HTERT RPE-1 (cell line): ENCODE measurements around the gene CFAP99.
"Not testable (repeated sequence)": the region's sequence is repeated elsewhere in the genome, so short reads cannot be mapped to it uniquely, and the experiment has no call there.

Experiments
- in situ Hi-C: fragments of 300-500 bp; cut with MboI; formaldehyde crosslinking; loops from 4 replicates; pipeline ENCODE4 v1.14.3; 2020; ENCODE audit warnings: low sequenced_read_pairs

The CFAP99 gene

DNA sequence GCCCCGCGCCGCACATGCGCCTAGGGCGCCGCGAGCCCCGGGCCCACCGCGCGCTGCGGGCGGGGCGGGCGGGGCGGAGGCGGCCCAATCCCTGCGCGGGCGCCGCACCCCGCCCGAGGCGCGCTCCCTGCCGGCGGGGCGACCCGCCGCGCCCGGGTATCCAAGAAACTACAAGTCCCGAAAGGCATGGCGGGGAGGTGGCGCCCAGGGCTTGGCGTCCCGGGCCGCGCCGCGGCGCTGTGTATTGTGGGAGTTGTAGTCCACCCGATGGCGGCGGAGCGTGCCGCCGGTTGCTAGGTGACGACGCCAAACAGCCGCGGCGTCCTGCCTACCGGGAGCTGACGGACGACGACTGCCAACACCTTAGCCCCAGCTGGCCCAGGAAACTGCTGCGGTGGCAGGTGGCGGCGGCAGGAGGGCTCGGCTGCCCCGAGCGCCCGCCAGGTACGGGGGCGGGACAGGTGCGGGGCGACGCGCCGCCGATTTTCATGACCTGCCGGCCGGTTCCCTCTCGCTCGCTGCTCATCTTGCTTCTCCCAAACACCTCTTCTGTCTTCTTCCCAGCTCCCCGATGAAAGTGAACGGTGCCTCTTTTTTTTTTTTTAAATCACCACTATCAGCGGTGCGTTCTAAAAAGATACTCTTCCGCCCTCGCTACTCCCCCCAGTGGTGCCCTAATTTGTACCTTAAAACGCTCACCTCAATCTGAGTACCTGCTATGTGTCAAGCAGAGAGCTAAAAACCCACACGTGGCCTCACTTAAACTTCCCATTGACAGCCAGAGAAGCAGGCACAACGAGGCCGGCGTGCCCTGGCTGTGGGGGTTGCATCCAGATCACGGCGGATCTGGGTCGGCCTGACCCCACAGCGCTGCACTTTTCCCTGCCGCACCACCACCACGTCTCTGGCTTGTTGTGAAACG is at the start of gene CFAP99:
TSS of gene CFAP99 (plus strand) at position 306 of the 922 bp plus-strand sequence.
- in situ Hi-C loops = no loop called here

- in situ Hi-C loops = no loop called here
Observed at GRCh38 chr4:2370597-2371320, 48.0 kb upstream of the CFAP99 start.

DNA sequence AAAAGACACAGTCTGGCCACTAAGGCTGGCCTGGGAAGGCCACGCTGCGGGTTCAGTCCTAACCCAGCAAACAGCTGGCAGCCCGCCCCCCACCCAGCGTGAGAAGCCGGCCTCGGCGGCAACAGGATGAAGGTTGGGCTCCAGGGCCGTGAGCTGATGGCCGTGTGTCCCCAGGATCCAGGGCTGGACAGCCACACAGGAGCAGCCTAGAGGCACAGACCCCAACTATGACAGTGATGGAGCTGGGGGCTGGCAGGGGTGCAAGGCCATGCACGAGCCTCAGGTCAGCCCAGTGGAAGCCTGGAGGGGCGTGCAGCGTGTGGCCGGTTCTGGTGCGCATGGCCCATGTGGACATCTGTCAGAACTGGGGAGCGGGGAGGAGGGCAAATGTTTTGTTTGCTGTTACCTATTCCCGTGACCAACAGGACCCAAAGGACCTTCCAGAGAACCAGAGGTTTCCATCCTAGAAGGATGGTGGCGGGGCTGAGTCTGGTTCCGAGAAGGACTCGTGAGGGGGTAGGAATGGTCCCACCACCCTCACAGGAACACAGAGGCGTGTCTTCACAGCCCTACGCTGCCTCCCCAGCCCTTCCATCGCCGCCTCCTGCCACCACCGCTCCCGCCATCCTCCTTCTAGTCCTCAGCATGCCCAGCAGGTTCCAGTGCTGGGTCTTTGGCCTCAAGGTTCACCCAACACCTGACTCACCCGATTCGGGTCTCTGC is 46.8 kb upstream of the CFAP99 start:
- in situ Hi-C loops = no loop called here

DNA sequence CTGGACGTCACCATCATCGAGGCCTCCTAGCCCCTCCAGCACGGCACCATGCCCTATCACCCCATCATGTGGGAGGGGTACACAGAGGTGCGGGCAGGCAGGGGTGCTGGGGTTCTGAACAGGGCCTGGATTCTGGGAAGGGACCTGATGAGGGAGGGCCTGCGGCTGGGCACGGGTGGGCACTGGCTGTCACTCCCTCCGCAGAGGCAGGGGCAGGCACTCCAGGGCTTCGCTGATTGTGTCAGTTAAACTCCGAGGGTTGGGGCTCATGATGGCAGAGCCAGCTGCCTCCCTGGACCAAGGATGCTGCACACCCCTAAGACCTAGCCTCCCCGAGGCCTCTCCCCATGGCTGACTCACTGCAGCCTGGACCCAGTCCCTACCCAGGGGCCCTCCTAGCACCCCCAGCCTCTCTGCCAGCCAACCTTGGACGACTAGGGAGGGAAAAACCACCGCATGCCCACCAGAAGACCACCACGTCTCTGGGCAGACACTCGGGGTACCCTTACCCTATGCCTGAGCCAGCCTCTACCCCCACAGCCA is 46.2 kb upstream of the CFAP99 start:
- in situ Hi-C loops = no loop called here

GRCh38 chr4:2373532-2373931 is 45.2 kb upstream of the CFAP99 start:
- in situ Hi-C loops = no loop called here

GRCh38 chr4:2375427-2375826 is 43.3 kb upstream of the CFAP99 start:
- in situ Hi-C loops = no loop called here

DNA sequence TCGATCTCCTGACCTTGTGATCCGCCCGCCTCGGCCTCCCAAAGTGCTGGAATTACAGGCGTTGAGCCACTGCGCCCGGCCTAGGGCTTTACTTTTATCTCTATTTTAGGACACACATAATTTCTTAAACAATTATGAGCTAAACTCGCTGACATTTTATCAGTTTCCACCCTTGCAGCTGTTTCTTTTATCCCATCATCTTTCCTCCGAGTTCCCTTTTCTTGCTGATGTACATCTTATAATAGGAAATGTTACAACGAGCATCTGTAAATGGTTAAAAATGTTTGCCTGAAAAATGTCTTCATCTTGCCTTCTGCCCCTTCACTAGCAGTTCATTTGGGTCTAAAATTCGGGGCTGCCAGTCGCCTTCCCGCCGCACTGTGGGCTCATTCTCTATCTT is 41.5 kb upstream of the CFAP99 start:
- in situ Hi-C loops = no loop called here

DNA sequence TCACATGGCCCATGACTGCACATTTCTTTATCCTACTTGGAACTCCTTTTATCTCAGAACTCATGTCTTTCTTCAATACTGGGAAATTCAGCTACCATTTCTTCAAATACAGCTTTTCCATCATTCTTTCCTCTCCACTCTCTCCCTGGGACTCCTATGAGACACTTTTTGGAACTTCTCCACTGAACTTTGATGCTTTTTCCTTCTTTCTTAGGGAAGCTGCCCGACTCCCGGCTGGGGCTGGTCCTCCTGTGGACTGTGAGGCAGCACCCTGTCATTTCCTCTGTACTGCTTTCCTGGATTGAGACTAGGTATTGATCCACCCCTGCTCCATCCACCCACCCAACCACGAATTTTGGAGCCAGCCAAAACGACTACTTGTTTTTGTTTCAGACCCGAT is 40.4 kb upstream of the CFAP99 start:
- in situ Hi-C loops = no loop called here

GRCh38 chr4:2378898-2379297 is 39.9 kb upstream of the CFAP99 start:
- in situ Hi-C loops = no loop called here

DNA sequence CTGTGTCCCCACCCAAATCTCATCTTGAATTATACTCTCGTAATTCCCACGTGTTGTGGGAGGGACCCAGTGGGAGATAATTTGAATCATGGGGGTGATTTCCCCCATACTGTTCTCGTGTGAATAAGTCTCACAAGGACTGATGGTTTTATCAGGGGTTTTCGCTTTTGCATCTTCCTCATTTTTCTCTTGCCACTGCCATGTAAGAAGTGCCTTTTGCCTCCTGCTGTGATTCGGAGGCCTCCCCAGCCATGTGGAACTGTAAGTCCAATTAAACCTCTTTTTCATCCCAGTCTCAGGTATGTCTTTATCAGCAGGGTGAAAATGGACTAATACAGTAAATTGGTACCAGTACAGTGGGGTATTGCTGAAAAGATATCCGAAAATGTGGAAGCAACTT is 38.2 kb upstream of the CFAP99 start:
- in situ Hi-C loops = not testable (repeated sequence)

DNA sequence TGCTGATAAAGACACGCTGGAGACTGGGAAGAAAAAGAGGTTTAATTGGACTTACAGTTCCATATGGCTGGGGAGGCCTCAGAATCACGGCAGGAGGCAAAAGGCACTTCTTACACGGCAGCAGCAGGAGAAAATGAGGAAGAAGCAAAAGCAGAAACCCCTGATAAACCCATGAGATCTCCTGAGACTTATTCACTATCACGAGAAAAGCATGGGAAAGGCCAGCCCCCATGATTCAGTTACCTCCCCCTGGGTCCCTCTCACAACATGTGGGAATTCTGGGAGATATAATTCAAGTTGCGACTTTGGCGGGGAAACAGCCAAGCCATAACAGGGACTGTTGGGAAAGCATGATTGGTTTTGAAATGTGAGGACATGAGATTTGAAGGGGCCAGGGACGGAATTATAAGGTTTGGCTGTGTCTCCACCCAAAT is 36.0 kb upstream of the CFAP99 start:
- in situ Hi-C loops = not testable (repeated sequence)

DNA sequence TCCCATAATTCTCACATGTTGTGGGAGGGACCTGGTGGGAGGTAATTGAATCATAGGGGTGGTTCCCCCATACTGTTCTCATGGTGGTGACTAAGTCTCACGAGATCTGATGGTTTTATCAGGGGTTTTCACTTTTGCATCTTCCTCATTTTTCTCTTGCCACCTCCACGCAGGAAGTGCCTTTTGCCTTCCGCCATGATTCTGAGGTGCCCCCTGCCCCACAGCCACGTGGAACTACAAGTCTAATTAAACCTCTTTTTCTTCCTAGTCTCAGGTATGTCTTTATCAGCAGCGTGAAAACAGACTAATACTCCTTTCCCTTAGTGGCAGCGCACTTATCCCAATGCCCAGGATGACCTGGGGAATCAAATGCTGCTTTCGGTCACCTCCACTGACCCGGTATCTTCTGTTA is 35.5 kb upstream of the CFAP99 start:
- in situ Hi-C loops = not testable (repeated sequence)

DNA sequence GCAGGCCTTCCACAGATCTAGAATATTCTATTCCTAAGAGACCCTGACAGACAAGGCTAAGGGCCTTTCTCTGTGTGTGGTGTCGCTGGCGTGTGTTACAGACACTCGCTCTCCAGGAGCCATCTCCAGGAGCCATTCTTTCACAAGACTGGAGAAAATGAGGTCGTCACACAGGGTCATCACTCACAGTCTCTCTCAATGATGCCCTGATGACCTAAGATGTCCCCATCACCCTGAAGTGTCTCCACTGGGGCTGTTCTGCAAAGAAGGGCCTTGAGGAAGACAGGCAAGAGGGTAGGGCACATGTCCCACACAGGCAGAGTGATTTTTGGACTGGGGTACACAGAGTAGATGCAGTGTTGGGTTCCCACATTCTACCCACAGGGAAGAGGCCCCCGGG is 35.0 kb upstream of the CFAP99 start:
- in situ Hi-C loops = no loop called here

GRCh38 chr4:2384245-2384644 is 34.5 kb upstream of the CFAP99 start:
- in situ Hi-C loops = no loop called here

- in situ Hi-C loops = no loop called here
Observed at GRCh38 chr4:2385516-2385915, 33.2 kb upstream of the CFAP99 start.

DNA sequence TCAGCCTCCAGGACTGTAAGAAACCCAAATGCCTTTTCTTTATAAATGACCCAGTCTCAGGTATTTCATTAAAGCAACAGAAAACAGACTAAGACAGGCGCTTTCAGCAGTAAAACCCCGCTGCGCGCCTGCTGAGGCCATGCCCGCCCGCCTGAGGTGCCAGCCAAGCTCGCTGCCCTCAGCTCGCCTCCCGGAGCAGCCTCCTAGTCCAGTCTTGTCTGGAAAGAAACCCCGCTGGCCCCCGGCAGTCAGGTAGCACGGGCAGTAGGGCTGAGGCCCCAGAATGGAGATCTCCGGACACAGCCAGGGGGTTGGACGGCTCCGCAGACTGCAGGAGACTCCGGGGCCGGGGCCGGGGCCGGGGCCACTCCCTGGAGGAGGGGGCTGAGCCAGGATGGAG is 32.0 kb upstream of the CFAP99 start:
- in situ Hi-C loops = no loop called here

DNA sequence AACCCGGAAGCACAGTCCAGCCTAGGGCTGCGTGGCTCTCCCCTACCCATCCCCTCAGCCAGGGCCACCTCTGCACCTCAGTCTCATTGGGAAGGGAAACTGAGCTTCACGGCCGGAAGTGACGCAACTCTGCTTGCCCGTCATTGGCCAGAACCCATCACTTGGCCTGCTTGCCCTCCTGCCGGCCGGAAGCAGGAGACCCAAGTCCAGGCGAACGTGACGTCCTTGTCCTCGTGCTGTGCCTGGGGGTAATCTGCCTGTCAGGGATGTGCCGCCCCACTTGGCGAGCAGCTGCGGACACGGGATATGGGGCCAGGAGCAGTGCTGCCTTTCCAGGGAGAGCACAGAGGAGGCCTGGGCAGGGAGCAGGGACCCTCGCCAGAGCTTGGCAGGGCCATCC is 31.5 kb upstream of the CFAP99 start:
- in situ Hi-C loops = no loop called here

- in situ Hi-C loops = no loop called here
Observed at GRCh38 chr4:2387829-2388228, 30.9 kb upstream of the CFAP99 start.

DNA sequence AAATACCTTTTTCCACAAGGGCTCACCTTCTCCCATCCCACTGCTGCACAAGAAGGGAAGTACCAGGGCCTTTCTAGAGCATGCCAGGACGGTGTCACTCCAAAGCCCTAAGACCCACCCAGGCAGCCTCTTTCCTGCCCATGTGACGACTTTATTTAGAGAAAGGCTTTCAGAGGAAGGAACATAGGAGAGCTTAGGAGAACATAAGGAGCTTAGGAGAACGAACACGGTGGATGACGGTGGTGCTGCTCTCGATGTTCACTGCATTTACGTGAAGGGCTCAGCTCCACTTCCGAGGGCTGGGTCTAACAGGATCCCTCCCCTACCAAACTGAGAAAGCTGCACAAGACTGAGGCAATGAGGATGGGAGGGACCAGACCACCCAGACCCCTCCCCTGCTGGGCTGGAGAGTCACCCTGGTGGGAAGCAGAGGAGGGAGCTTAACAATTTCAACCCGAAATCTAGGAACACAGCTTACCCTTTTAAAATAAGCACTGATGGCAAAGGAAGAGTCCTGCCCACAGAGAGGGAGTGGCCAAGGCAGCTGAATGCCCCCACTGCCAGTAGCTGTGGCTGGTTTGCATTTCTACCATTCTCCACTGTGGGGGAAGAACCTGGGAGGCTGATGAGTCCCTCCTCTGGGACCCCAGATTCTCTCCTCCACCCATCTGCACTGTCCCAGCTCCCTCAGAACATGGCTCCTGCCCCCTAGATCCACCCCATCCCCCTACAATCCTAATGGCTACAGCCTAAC is 30.1 kb upstream of the CFAP99 start:
- in situ Hi-C loops = no loop called here

- in situ Hi-C loops = no loop called here
Observed at GRCh38 chr4:2389691-2390090, 29.1 kb upstream of the CFAP99 start.
